Endometrial microvascular endothelial cells (primary cell): ENCODE data around the gene LHX4. TPM values are rescaled to one million over a fixed set of nuclear protein-coding genes. Genes with fewer than 3 reads are reported as not detected.

ENCODE experiments used
- in situ Hi-C: cut with HindIII; loops from 2 replicates; pipeline ENCODE4 v1.10.0; 2017; ENCODE audit warnings: low sequenced_read_pairs, low pct_unique_long_range_greater_than_20kb; ENCODE audit errors: inconsistent ontology term
- total RNA-seq: library from RNA; depleted of rRNA; stranded (reverse); fragments of >200 nt; gene quantifications from one replicate; pipeline ENCODE4 v1.2.3, GENCODE V29; 2015; ENCODE audit errors: inconsistent ontology term

The LHX4 gene
- total RNA-seq, 1 donor from 2014 or later, result not detected

DNA sequence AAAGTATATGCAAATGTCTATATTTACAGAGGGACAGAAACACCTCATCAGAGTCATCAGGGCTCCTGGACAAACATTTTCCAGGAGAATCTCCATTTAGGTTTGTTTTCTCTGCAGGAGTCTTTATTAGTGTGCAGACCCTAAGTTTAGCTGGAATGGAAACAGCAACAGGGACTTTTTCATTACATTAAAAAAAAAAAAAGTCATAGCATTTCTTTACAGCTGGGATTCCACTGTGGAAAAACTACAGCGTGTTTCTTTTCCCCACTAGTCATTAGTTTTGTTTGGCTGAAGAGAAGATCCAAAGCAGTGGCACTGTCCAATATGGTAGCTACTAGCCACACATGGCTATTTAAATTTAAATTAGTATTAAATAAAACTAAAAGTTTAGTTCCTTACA lies 49.6 kb downstream of the LHX4 start:
- in situ Hi-C loops, result no loop called here

- in situ Hi-C loops, result no loop called here
Measured at GRCh38 chr1:180280617-180281016, 50.6 kb downstream of the LHX4 start.

DNA sequence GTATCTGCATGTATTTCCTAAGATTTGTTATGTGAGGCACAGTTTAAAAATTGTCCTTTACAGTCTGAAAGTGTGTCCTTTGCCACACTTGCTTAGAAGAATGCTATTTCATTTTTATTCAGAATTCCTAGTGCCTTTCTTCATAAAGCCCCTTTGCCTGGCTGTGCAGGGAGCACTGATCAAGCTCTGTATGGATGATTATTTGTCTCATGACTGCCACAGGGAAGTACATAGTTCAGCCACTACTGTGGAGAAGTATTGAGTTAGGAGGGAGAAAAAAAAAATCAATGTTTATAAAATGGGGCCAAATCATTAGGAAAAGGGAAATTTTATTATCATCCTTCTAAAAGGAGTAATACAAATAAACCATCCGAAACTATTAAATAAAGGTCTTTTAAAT lies 51.4 kb downstream of the LHX4 start:
- in situ Hi-C loops, result no loop called here

DNA sequence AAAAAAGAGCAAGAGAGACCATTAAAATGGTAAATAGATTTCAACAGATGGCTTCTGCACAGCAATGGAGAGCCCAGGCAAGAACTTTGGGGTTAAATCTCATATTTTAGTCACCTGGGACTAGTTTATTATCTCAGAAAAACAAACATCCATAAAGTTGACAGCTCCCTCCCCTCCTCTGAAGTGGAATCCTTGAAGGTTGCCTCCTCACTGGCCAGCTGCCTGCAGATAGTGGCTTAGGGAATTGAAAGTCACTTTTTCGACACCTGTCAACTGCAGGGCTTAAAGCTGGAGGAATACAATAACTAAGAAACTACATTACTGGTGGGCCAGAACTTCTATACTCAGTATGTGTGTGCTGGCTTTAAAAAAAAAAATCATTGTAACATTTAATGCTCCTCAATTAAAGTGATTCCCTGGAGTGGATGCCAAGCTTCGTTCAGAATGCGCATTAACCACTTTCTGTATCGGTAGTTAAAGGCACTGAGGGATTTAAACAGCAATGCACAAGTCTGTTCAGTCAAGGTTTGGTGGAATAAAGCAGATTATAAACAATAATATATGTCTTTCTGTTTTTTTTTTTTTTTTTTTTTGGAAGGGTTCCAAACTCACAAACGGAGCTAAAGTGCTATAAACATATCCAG lies 52.5 kb downstream of the LHX4 start:
- in situ Hi-C loops, result no loop called here

- in situ Hi-C loops, result no loop called here
Measured at GRCh38 chr1:180283098-180283497, 53.0 kb downstream of the LHX4 start.

DNA sequence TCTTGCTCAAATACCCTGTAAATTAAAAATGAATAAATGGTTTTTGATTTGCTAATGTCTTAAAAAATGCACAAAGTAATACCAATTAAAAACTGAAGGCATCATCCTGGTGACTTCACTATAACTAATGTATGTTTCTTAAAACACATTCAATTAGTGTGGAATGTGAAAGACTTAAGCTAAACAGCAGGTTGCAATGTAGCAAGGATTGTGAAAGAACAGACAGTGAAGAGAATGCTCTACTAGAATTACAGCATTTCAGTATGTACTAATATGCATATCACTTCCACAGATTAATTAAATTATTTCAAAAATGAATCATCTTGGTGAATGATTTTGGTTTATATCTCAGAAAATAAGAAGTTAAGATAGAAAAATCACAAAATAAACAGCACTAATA lies 56.4 kb downstream of the LHX4 start:
- in situ Hi-C loops, result no loop called here

DNA sequence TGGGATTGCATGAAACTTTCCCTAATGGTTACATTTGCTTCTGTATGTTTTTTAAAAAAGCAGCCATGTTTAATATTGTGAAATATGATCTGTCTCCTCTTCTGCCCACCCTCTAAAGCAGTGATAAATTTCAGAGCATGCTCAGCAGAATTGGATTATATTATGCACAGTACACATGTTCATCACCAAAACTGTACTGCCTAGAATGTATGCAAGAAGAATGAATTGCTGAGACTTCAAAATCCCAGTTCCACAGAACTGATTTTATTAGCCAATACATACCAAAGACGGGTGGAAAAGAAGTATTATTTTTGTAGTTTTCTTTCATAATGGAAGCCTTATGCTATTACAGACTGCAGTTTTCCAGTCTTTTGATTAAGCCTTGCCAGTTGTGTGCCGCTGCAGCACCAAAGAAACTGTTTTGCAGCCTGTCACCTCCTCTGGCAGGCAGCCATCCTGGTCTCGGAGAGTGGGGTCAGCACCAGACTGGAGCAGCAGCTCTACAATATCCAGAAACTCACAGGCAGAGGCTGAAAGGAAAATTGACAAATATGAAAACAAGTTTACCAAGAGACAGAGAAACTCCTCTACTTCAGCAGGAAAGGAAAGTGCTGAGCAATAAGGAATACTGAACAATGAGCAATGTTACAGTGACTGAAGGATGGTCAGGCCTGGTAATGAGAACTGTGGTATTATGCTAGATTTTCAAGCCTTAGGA lies 58.1 kb downstream of the LHX4 start:
- in situ Hi-C loops, result no loop called here

DNA sequence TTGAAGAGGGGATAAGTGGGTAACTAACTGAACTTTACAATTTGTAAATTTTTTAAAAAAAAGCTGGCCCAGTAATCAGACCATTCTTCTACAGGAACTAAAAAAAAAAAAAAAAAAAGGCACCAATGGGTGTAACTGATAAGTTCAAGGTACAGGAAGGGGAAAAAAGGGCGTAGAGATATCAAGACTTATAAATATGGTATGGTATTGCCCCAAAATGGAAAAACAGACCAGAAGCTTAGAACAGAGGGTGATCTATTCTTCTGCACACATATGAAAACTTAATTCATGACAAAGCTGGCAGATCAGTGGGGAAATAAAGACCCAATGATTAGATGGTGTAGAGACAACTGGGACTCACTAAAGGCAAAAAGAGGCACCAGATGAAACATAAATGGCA lies 58.9 kb downstream of the LHX4 start:
- in situ Hi-C loops, result no loop called here

- in situ Hi-C loops, result no loop called here
Measured at GRCh38 chr1:180290265-180291001, 60.4 kb downstream of the LHX4 start.

- in situ Hi-C loops, result no loop called here
Measured at GRCh38 chr1:180291004-180291403, 60.9 kb downstream of the LHX4 start.

- in situ Hi-C loops, result no loop called here
Measured at GRCh38 chr1:180294711-180295110, 64.6 kb downstream of the LHX4 start.

DNA sequence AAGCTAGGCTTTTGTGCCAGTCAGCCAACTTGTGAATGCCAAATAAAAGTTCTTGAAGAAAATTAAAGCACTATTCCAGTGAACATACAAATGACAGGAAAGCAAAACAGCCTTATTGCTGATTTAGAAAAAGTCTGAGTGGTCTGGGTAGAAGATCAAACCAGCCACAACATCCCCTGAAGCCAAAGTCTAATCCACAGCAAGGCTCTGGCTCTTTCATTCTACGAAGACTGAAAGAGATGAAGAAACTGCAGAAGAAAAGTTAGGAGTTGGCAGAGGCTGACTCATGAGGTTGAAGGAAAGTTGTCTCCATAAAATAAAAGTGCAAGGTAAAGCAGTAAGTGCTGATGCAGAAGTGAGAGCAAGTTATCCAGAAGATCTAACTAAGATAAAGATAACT lies 65.9 kb downstream of the LHX4 start:
- in situ Hi-C loops, result no loop called here

- in situ Hi-C loops, result no loop called here
Measured at GRCh38 chr1:180299479-180300221, 69.6 kb downstream of the LHX4 start.

GRCh38 chr1:180301135-180301742 lies 71.2 kb downstream of the LHX4 start:
- in situ Hi-C loops, result no loop called here

GRCh38 chr1:180309338-180309737 lies 79.3 kb downstream of the LHX4 start:
- in situ Hi-C loops, result no loop called here

DNA sequence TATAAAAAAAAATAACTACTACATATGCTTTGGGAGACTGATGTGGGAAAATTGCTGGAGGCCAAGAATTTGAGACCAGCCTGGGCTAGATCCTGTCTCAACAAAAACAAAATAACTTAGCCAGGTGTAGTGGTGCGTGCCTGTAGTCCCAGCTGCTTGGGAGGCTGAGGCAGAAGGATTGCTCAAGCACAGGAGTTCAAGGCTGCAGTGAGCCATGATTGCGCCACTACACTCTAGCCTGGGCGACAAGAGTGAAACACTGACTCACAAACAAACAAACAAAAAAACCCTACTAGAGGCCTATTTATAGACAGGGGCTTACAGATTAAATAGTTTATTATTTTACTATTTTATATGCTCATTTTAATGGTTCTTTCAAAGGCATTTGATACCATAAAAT lies 80.0 kb downstream of the LHX4 start:
- in situ Hi-C loops, result no loop called here

DNA sequence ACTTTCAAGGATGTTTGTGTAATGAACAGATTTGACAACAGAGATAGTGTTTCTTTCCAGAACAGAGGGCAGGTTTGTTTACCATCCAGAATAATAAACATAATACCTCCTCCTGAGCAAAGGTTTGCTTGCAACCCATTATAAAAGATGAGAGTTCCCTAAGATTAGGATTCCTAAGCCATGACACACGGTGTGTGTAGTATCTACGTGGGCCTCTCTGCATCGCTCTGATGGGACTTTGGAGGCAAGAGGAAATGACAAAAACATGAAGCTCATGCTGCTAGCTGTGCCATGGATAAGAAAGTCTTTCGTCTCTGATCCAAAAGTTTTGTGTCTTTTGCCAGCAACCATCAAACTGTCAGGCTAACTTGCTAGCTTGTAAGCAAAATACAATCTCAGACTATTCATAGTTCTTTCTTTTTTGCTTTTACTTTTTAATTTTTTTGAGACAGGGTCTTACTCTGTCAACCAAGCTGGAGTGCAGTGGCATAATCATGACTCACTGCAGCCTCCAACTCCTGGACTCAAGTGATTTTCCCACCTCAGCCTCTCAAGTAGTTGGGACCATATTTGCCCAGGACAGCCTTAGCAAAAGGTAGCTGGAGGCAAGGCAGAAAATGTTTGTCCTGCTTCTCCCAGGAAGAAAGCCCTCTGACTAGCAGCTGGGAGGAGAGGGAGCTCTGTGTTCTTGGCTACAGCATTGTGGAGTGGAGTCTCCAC lies 81.1 kb downstream of the LHX4 start:
- in situ Hi-C loops, result no loop called here

- in situ Hi-C loops, result no loop called here
Measured at GRCh38 chr1:180312926-180313325, 82.9 kb downstream of the LHX4 start.
